ENCODE measurements around the gene MYO9A. TPM values are rescaled to one million over a fixed set of nuclear protein-coding genes. Genes with fewer than 3 reads are reported as not detected.
"Not testable (repeated sequence)": the region's sequence is repeated elsewhere in the genome, so short reads cannot be mapped to it uniquely, and the experiment has no call there.

Gene MYO9A
- total RNA-seq, 1 donor from 2014 or later = 41.8 TPM

- TF ChIP-seq CTCF (IDR thresholded peaks at IDR 0.05) = no peak
- peaks cover 24% of the 10 kb centered on the region for H3K36me3 Mint-ChIP-seq (ENCODE audit: low read depth)
- DNase-seq (ENCODE audit: low spot score) = no peak
- no peaks in the 10 kb centered on the region for H3K9me3 Mint-ChIP-seq (ENCODE audit: low read depth)
- H3K4me1 Mint-ChIP-seq (ENCODE audit: low read depth) = peaks cover 4% of the 10 kb centered on the region
- H3K27ac Mint-ChIP-seq (ENCODE audit: unreplicated experiment) = no peak overlapping the region
- no peaks in the 10 kb centered on the region for H3K27me3 Mint-ChIP-seq (ENCODE audit: low read depth)
- no peak overlapping the region for H3K4me3 Mint-ChIP-seq (ENCODE audit: unreplicated experiment)
Measured at GRCh38 chr15:71888797-71889196, 229.2 kb downstream of the MYO9A start.

GRCh38 chr15:71885390-71885789, 232.6 kb downstream of the MYO9A start:
- no peak overlapping the region for H3K4me3 Mint-ChIP-seq (ENCODE audit: unreplicated experiment)
- H3K36me3 Mint-ChIP-seq (ENCODE audit: low read depth) = peaks cover 20% of the 10 kb centered on the region
- no peak for TF ChIP-seq CTCF (IDR thresholded peaks at IDR 0.05)
- H3K27ac Mint-ChIP-seq (ENCODE audit: unreplicated experiment) = no peak overlapping the region
- H3K27me3 Mint-ChIP-seq (ENCODE audit: low read depth) = no peaks in the 10 kb centered on the region
- no peak for DNase-seq (ENCODE audit: low spot score)
- no peaks in the 10 kb centered on the region for H3K9me3 Mint-ChIP-seq (ENCODE audit: low read depth)
- H3K4me1 Mint-ChIP-seq (ENCODE audit: low read depth) = no peaks in the 10 kb centered on the region

- no peak overlapping the region for H3K27ac Mint-ChIP-seq (ENCODE audit: unreplicated experiment)
- H3K36me3 Mint-ChIP-seq (ENCODE audit: low read depth) = peaks cover 25% of the 10 kb centered on the region
- no peaks in the 10 kb centered on the region for H3K27me3 Mint-ChIP-seq (ENCODE audit: low read depth)
Measured at GRCh38 chr15:71883447-71883846, 234.5 kb downstream of the MYO9A start.

GRCh38 chr15:71880276-71880675, 237.7 kb downstream of the MYO9A start:
- no peak for DNase-seq (ENCODE audit: low spot score)
- H3K36me3 Mint-ChIP-seq (ENCODE audit: low read depth) = peaks cover 25% of the 10 kb centered on the region
- H3K9me3 Mint-ChIP-seq (ENCODE audit: low read depth) = no peaks in the 10 kb centered on the region
- no peak overlapping the region for H3K4me3 Mint-ChIP-seq (ENCODE audit: unreplicated experiment)
- H3K27ac Mint-ChIP-seq (ENCODE audit: unreplicated experiment) = no peak overlapping the region
- no peaks in the 10 kb centered on the region for H3K27me3 Mint-ChIP-seq (ENCODE audit: low read depth)
- H3K4me1 Mint-ChIP-seq (ENCODE audit: low read depth) = no peaks in the 10 kb centered on the region
- no peak for TF ChIP-seq CTCF (IDR thresholded peaks at IDR 0.05)

More at GRCh38 chr15:71883447-71883846, 234.5 kb downstream of the MYO9A start:
- Mint-ChIP-seq H3K4me3 (ENCODE audit: unreplicated experiment) (no peak overlapping the region), H3K4me1 (ENCODE audit: low read depth) (no peaks in the 10 kb centered on the region), H3K9me3 (ENCODE audit: low read depth) (no peaks in the 10 kb centered on the region)
- TF ChIP-seq CTCF (IDR thresholded peaks at IDR 0.05) = no peak
- no peak for DNase-seq (ENCODE audit: low spot score)

- TF ChIP-seq CTCF (IDR thresholded peaks at IDR 0.05) = no peak
- Mint-ChIP-seq H3K9me3 (ENCODE audit: low read depth) (no peaks in the 10 kb centered on the region), H3K27ac (ENCODE audit: unreplicated experiment) (no peak overlapping the region)
Measured at GRCh38 chr15:71874245-71874644, 243.7 kb downstream of the MYO9A start.

GRCh38 chr15:71858232-71858631, 259.7 kb downstream of the MYO9A start:
- H3K4me1 Mint-ChIP-seq (ENCODE audit: low read depth); H3K27me3 Mint-ChIP-seq (ENCODE audit: low read depth); H3K4me3 Mint-ChIP-seq (ENCODE audit: unreplicated experiment); DNase-seq (ENCODE audit: low spot score); H3K9me3 Mint-ChIP-seq (ENCODE audit: low read depth); H3K27ac Mint-ChIP-seq (ENCODE audit: unreplicated experiment): not testable (repeated sequence)
- H3K36me3 Mint-ChIP-seq (ENCODE audit: low read depth) = peaks cover 17% of the 10 kb centered on the region

More at GRCh38 chr15:71874245-71874644, 243.7 kb downstream of the MYO9A start:
- no peak for DNase-seq (ENCODE audit: low spot score)
- Mint-ChIP-seq H3K4me3 (ENCODE audit: unreplicated experiment) (no peak overlapping the region), H3K27me3 (ENCODE audit: low read depth) (no peaks in the 10 kb centered on the region), H3K4me1 (ENCODE audit: low read depth) (peaks cover 3% of the 10 kb centered on the region), H3K36me3 (ENCODE audit: low read depth) (peaks cover 16% of the 10 kb centered on the region)

Measured in chondrocyte (in vitro differentiated cells).